GM21786 (cell line): ENCODE data around the gene RABL2B.

ENCODE experiments used
- ATAC-seq: cut with Tn5 transposase; IDR thresholded peaks from one replicate; pipeline ENCODE4 v1.9.1; 2021; ENCODE audit not compliant: unreplicated experiment

Gene RABL2B

GRCh38 chr22:50722716-50723428 lies 60.6 kb downstream of the RABL2B start:
- ATAC-seq, result no peak

DNA sequence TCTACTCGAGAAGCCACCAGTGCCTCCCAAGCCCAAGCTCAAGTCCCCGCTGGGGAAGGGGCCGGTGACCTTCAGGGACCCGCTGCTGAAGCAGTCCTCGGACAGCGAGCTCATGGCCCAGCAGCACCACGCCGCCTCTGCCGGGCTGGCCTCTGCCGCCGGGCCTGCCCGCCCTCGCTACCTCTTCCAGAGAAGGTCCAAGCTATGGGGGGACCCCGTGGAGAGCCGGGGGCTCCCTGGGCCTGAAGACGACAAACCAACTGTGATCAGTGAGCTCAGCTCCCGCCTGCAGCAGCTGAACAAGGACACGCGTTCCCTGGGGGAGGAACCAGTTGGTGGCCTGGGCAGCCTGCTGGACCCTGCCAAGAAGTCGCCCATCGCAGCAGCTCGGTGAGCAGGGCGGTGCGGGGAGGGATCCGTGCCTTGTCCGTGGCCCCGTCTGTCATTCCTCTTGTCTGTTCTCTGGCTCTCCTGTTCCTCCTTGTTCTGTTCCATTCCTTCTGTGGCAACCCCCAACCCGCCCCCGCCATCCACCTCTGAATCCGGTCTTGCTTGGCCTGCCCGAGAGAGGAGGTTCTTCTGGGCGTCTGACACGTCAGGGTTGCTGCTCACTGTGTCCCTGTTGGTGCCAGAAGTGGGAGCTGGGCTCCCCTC lies 61.3 kb downstream of the RABL2B start:
- ATAC-seq, result no peak

GRCh38 chr22:50721257-50721844 lies 62.1 kb downstream of the RABL2B start:
- no peak for ATAC-seq

DNA sequence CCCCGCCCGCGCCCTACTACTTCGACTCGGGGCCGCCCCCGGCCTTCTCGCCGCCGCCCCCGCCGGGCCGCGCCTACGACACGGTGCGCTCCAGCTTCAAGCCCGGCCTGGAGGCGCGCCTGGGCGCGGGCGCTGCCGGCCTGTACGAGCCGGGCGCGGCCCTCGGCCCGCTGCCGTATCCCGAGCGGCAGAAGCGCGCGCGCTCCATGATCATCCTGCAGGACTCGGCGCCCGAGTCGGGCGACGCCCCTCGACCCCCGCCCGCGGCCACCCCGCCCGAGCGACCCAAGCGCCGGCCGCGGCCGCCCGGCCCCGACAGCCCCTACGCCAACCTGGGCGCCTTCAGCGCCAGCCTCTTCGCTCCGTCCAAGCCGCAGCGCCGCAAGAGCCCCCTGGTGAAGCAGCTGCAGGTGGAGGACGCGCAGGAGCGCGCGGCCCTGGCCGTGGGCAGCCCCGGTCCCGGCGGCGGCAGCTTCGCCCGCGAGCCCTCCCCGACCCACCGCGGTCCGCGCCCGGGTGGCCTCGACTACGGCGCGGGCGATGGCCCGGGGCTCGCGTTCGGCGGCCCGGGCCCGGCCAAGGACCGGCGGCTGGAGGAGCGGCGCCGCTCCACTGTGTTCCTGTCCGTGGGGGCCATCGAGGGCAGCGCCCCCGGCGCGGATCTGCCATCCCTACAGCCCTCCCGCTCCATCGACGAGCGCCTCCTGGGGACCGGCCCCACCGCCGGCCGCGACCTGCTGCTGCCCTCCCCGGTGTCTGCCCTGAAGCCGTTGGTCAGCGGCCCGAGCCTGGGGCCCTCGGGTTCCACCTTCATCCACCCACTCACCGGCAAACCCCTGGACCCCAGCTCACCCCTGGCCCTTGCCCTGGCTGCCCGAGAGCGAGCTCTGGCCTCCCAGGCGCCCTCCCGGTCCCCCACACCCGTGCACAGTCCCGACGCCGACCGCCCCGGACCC lies 62.9 kb downstream of the RABL2B start:
- ATAC-seq, result no peak

DNA sequence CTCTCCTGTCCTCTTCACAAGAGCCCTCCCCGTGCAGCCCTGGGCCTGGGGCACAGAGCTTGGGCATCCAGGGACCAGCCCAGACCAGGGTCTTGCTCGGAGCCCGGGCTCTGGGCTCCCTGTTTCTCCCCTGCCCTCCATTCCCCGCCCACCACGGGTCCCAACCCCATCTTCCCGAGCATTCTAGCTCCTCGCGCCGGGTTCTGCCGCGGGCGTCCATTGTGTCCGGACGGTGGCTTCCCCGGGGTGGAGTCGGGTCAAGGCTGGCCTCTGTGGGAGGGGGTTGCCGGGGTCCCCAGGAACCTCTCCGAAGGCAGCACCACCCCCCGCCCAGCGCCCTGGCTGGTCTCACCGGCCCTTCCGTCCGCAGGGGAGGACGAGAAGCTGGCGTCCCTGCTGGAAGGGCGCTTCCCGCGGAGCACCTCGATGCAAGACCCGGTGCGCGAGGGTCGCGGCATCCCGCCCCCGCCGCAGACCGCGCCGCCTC lies 63.6 kb downstream of the RABL2B start:
- no peak for ATAC-seq

DNA sequence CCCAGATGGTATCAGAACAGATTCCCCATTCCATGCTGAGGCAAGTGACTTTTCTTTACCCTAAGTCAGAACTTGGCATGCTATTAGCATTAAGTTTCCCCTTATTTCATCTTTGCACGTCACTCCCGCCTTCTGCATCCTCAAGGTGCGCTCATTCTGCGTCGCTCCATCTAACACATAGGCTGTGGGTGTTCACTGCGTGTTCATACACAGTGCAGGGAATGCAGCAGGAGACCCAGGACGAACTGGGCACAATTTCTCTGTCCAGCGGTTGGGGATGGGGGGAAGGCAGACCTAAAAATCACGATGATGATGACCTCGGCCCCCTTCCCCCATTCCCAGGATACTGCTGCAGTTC lies 65.1 kb downstream of the RABL2B start:
- no peak for ATAC-seq

DNA sequence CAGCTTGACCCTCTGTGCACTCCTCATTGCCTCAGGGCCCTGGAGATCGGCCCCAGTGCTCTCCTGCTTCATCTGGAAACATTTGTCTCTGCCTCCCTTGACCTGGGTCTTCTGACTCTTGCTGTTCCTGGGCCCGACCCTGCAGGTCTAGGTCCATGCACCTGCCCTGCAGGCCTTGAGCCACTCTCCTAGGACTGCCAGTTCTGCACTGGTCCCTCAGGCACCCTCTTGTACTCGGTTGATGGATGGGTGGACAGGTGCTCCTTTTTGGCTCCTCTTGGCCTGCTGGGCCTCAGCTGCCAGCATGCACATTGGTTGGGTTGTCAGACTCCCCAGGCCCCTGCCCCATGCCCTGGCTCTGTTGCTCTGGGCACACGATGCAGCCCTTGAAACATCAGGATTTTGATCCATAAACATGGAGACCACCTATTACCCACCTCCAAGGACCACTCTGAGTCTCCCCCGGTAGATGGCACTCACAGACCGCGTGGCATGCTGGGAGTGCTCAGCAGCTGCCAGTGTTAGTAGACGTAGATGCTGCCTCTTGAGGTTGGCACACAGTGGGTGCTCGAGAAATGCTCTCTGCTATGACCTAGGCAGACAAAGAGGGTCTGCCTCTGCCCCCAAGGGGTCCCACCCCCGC lies 65.6 kb downstream of the RABL2B start:
- no peak for ATAC-seq
